GM13976 (cell line): ENCODE measurements around the gene TMEM94.

Source experiments
- DNase-seq: peaks from one replicate; pipeline ENCODE4 v3.0.0; 2012; ENCODE audit warnings: low spot score
- CTCF ChIP-seq: IDR thresholded peaks from 2 replicates; pipeline ENCODE4 v1.5.1; 2012; ENCODE audit warnings: borderline replicate concordance, mild to moderate bottlenecking; ENCODE audit not compliant: insufficient read depth; ENCODE audit errors: extremely low read depth, missing control alignments, control extremely low read depth
- in situ Hi-C: fragments of 300-500 bp; cut with MboI; formaldehyde crosslinking; loops from one replicate; pipeline ENCODE4 v1.12.0; 2022; ENCODE audit warnings: low sequenced_read_pairs, mixed read lengths, inconsistent platforms; ENCODE audit not compliant: unreplicated experiment

TMEM94 gene

DNA sequence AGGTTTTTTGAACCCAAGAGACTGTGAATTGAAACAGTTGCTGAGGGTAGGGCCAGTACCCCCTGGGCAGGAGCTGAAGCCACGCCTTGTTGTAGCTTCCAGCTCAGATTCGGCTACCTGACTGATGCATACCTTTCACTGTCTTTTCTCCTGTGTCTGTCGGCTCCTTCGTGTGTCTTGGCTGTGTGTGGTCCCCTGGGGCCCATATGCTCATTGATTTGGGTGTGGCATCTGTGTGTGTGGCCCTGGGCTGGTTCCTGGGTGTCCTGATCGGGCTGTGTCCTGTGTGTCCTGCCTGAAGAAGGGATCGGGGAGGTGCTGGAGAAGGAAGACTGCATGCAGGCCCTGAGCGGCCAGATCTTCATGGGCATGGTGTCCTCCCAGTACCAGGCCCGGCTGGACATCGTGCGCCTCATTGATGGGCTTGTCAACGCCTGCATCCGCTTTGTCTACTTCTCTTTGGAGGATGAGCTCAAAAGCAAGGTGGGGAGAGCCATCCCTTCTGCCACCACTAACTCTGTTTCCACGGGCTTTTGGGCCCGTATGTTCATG, 38.0 kb downstream of the TMEM94 start:
- in situ Hi-C loops: no loop called here
- DNase-seq: no peak
- no peak for TF ChIP-seq CTCF

DNA sequence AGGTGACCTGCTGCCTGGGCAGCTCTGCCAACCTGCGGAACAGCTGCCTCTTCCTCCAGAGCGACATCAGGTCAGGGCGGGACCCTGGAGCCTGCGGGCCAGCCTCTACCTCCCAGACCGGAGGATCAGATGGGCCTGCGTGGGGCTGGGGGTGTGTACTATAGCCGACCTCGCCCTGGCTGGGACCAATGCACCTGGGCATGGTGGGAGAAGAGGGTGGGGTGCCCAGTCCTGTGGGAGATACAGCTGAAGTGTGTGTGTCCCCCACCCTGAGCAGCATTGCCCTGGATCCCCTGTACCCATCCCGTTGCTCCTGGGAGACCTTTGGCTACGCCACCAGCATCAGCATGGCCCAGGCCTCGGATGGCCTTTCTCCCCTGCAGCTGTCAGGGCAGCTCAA, 39.6 kb downstream of the TMEM94 start:
- in situ Hi-C loops: no loop called here
- no peak for DNase-seq
- TF ChIP-seq CTCF: no peak

DNA sequence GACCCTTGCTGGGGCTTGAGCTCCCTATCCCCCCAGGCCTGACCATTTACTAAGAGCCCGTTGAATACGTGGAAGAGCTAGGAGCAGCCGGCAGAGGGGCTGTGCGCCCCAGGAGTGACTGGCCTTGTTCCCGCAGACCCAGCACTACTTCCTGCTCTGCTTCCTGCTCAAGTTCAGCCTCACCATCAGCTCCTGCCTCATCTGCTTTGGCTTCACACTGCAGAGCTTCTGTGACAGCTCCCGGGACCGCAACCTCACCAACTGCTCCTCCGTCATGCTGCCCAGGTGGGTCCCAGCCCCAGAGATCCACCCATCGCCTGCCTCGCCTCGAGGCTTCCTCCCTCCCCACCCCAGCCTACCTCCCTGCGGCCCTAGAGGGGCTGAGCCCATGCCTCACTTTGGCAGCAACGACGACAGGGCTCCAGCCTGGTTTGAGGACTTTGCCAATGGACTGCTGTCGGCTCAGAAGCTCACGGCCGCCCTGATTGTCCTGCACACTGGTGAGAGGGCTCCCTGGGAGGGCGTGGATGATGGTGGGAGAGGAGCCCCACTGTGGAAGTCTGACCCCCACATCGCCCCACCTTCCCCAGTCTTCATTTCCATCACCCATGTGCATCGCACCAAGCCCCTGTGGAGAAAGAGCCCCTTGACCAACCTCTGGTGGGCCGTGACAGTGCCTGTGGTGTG, 41.7 kb downstream of the TMEM94 start:
- DNase-seq: no peak
- no peak for TF ChIP-seq CTCF
- in situ Hi-C loops: no loop called here

- no peak for TF ChIP-seq CTCF
- in situ Hi-C loops: no loop called here
- no peak for DNase-seq
These were observed 42.3 kb downstream of the TMEM94 start for GRCh38 chr17:75498726-75499213.

DNA sequence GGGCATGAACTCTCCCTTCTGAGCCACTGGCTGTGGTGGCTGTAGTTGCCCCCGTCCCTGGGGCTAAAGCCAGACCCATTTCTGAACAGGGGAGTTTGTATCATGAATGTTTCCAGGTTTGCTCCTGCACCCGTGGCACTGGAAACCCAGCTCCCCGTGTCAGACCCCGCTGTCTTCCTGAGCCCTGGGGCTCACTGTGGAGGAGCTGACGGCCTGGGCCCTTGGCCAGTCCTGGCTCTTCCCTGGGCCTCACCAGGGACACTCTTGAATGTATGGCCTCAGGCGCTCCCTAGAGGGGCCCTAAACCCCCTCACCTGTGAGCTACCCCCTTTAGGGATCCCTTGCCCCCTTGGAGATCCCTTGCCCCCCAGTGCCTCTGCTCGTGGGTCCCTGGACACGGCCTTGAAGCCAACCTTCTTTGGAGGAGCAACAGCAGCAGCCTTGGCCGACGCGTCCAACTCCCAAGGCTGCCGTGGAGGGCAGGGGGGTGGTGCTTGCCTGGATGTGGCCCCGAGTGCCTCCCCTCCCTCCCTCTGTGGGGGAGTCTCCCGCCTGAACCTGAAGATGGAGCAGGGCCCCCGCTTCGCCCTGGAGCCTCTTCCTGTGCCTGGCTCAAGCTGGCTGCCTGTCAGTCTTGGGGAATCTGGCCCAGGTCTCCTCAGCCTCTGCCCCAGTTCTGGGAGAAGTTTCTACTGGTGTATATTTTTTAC, 43.0 kb downstream of the TMEM94 start:
- in situ Hi-C loops: no loop called here
- TF ChIP-seq CTCF: no peak
- no peak for DNase-seq

GRCh38 chr17:75500419-75501216, 44.2 kb downstream of the TMEM94 start:
- no peak for TF ChIP-seq CTCF
- in situ Hi-C loops: no loop called here
- DNase-seq: no peak
